HCT116 (cell line): ENCODE data around the gene OR6K3. TPM values are rescaled to one million over a fixed set of nuclear protein-coding genes. Genes with fewer than 3 reads are reported as not detected.

Source experiments
- ATAC-seq: fragments of 200-7000 bp; cut with Tn5 transposase; 2 replicates; pipeline ENCODE4 v1.9.1; 2020; ENCODE audit warnings: mild to moderate bottlenecking, moderate library complexity
- BruUV-seq: library from RNA; stranded (reverse); fragments of 400-500 nt; replicated peaks from 2 replicates; lab custom pipeline; 2021; lab: Mats Ljungman, UMichigan
- CTCF ChIA-PET: fragments of 300-600 bp; sonication (Branson Sonifier 250); formaldehyde crosslinking; loops from one replicate; lab custom pipeline; 2021; ENCODE audit warnings: antibody characterized with exemption; lab: Charles Lee
- POLR2A ChIA-PET: fragments of 300-600, 350-600 bp; sonication (Branson Sonifier 250); formaldehyde crosslinking; loops from one replicate; lab custom pipeline; 2021; ENCODE audit warnings: antibody characterized with exemption; lab: Charles Lee
- RAD21 ChIA-PET, 2 experiments: fragments of 300-600 bp; sonication (Branson Sonifier 250); formaldehyde crosslinking; loops; one replicate each; lab custom pipeline; 2023; ENCODE audit warnings: low total read pairs in 2 of 2; ENCODE audit not compliant: uncharacterized antibody in 2 of 2, unreplicated experiment in 2 of 2, low non-redundant PET in 1 of 2; lab: Charles Lee
- DNase-seq: peaks from one replicate; pipeline ENCODE4 v3.0.0-alpha.2; 2010; ENCODE audit warnings: low read depth, low spot score
- H2AFZ ChIP-seq: fragments of 200-600 bp; shearing (Covaris generic), sonication (generic); 2 replicates; pipeline ENCODE4 v1.6.1; 2017; ENCODE audit warnings: low read depth, mixed run types, mixed read lengths, antibody characterized with exemption, low read length; ENCODE audit not compliant: poor library complexity, severe bottlenecking
- H3K27ac ChIP-seq: 2 replicates; pipeline ENCODE4 v1.5.1; 2012; ENCODE audit warnings: low read depth, low read length
- H3K27me3 ChIP-seq: fragments of 200-600 bp; sonication (generic); 2 replicates; pipeline ENCODE4 v1.6.1; 2016; ENCODE audit warnings: mixed run types, low read length, mixed read lengths; ENCODE audit not compliant: insufficient read depth
- H3K36me3 ChIP-seq, 2 experiments: fragments of 200-500 bp in 1 of 2; fragments of 200-600 bp in 1 of 2; sonication (Bioruptor generic) in 1 of 2; sonication (generic) in 1 of 2; 2 replicates each; pipeline versions ENCODE4 v1.5.1 to v1.6.1; 2014 to 2016; ENCODE audit warnings: low read length in 2 of 2, inconsistent platforms in 1 of 2, mixed read lengths in 1 of 2, mixed run types in 1 of 2; ENCODE audit not compliant: insufficient read depth in 2 of 2, control insufficient read depth in 1 of 2
- H3K4me1 ChIP-seq, 2 experiments: fragments of 200-600 bp in 1 of 2; sonication (generic) in 1 of 2; 2 replicates each; pipeline versions ENCODE4 v1.5.1 to v1.6.1; 2012 to 2017; ENCODE audit warnings: low read length in 2 of 2, inconsistent platforms in 1 of 2, mild to moderate bottlenecking in 1 of 2, mixed read lengths in 1 of 2, mixed run types in 1 of 2, moderate library complexity in 1 of 2; ENCODE audit not compliant: insufficient read depth in 2 of 2, control insufficient read depth in 1 of 2
- H3K4me2 ChIP-seq: fragments of 200-600 bp; sonication (generic); 2 replicates; pipeline ENCODE4 v1.6.1; 2017; ENCODE audit warnings: mixed run types, low read length, mixed read lengths
- H3K4me3 ChIP-seq, 2 experiments: fragments of 200-600 bp in 1 of 2; sonication (generic) in 1 of 2; replicated peaks in 1 of 2; 2 replicates each; pipeline ENCODE4 v1.5.1; 2011 to 2016; ENCODE audit warnings: low read length in 2 of 2, control low read depth in 1 of 2, low read depth in 1 of 2, mild to moderate bottlenecking in 1 of 2, mixed read lengths in 1 of 2, mixed run types in 1 of 2
- H3K79me2 ChIP-seq: fragments of 200-600 bp; sonication (generic); 2 replicates; pipeline ENCODE4 v1.6.1; 2017; ENCODE audit warnings: mild to moderate bottlenecking, mixed run types, low read length, moderate library complexity, mixed read lengths; ENCODE audit not compliant: insufficient read depth
- H3K9ac ChIP-seq: fragments of 200-600 bp; sonication (generic); 2 replicates; pipeline ENCODE4 v1.6.1; 2016; ENCODE audit warnings: low read length, mixed read lengths
- H3K9me2 ChIP-seq: fragments of 200-600 bp; sonication (generic), shearing (Covaris generic); 2 replicates; pipeline ENCODE4 v1.6.1; 2017; ENCODE audit warnings: mixed run types, mild to moderate bottlenecking, moderate library complexity; ENCODE audit not compliant: insufficient read depth
- H3K9me3 ChIP-seq, 2 experiments: fragments of 200-500 bp in 1 of 2; fragments of 200-600 bp in 1 of 2; sonication (Bioruptor generic) in 1 of 2; sonication (generic) in 1 of 2; 2 replicates each; pipeline ENCODE4 v1.6.1; 2014 to 2017; ENCODE audit warnings: low read length in 2 of 2, mixed read lengths in 2 of 2, inconsistent platforms in 1 of 2, low read depth in 1 of 2, mild to moderate bottlenecking in 1 of 2, mixed run types in 1 of 2, moderate library complexity in 1 of 2; ENCODE audit not compliant: control insufficient read depth in 1 of 2, insufficient read depth in 1 of 2
- H4K20me1 ChIP-seq: fragments of 200-600 bp; sonication (generic), shearing (Covaris generic); 2 replicates; pipeline ENCODE4 v1.6.1; 2017; ENCODE audit warnings: mixed run types, mild to moderate bottlenecking, moderate library complexity; ENCODE audit not compliant: insufficient read depth
- CEBPB ChIP-seq: IDR thresholded peaks from 2 replicates; pipeline ENCODE4 v1.6.1; 2012; ENCODE audit warnings: low read depth
- EZH2 ChIP-seq: fragments of 200-600 bp; sonication (generic); IDR thresholded peaks from 2 replicates; pipeline ENCODE4 v1.6.1; 2017; ENCODE audit warnings: antibody characterized with exemption, mixed run types
- FOSL1 ChIP-seq: IDR thresholded peaks from 2 replicates; pipeline ENCODE4 v1.6.1; 2012; ENCODE audit warnings: low read depth
- MAX ChIP-seq: IDR thresholded peaks from 2 replicates; pipeline ENCODE4 v1.6.1; 2012
- POLR2A ChIP-seq: IDR thresholded peaks from 2 replicates; pipeline ENCODE4 v1.7.0; 2011; ENCODE audit warnings: borderline replicate concordance; ENCODE audit not compliant: insufficient read depth, insufficient read length; ENCODE audit errors: extremely low read depth
- POLR2AphosphoS5 ChIP-seq: IDR thresholded peaks from 2 replicates; pipeline ENCODE4 v1.6.1; 2011; ENCODE audit warnings: mild to moderate bottlenecking, low read depth, low read length, moderate library complexity
- RAD21 ChIP-seq: IDR thresholded peaks from 2 replicates; pipeline ENCODE4 v1.6.1; 2012; ENCODE audit warnings: low read depth, mild to moderate bottlenecking
- REST ChIP-seq: IDR thresholded peaks from 2 replicates; pipeline ENCODE4 v1.6.1; 2012; ENCODE audit warnings: low read depth
- SIN3A ChIP-seq: IDR thresholded peaks from 2 replicates; pipeline ENCODE4 v1.6.1; 2012; ENCODE audit warnings: low read depth
- SP1 ChIP-seq: IDR thresholded peaks from 2 replicates; pipeline ENCODE4 v1.6.1; 2012; ENCODE audit warnings: low read depth
- YY1 ChIP-seq: IDR thresholded peaks from 2 replicates; pipeline ENCODE4 v1.6.1; 2011; ENCODE audit warnings: low read length, low read depth, moderate library complexity, mild to moderate bottlenecking; ENCODE audit not compliant: insufficient replicate concordance; ENCODE audit errors: extremely low read depth
- ZBTB33 ChIP-seq: IDR thresholded peaks from 2 replicates; pipeline ENCODE4 v1.6.1; 2011; ENCODE audit warnings: mild to moderate bottlenecking, low read length, moderate library complexity; ENCODE audit not compliant: insufficient replicate concordance; ENCODE audit errors: extremely low read depth
- ZNF274 ChIP-seq: fragments of 200-500 bp; sonication (Bioruptor generic); IDR thresholded peaks from 2 replicates; pipeline ENCODE4 v1.6.1; 2014; ENCODE audit warnings: mild to moderate bottlenecking, low read depth, low read length, inconsistent platforms
- intact Hi-C: fragments of 100-400 bp; cut with micrococcal nuclease; formaldehyde crosslinking; loops from 2 replicates; pipeline ENCODE4 v1.10.0; 2022
- total RNA-seq: library from RNA; stranded (reverse); gene quantifications from one replicate; pipeline ENCODE4 v1.2.1, GENCODE V29; 2021; ENCODE audit not compliant: unreplicated experiment

Gene OR6K3
- total RNA-seq, 1 experiment from 2014 or later, result not detected

GRCh38 chr1:158700552-158700951, 20.0 kb downstream of the OR6K3 start, which contains the start of gene OR6K2:
TSS of gene OR6K2 (minus strand) at chr1:158700652. CDS start at chr1:158700652, 0 bp downstream.
- Histone ChIP-seq H3K9ac (no peak within 1 kb of the TSS), H2AFZ (no peak within 1 kb of the TSS), H3K4me2 (no peak within 1 kb of the TSS), H3K4me1 (no peaks in the 10 kb centered on the region), H3K36me3 (no peaks in the 10 kb centered on the region), H3K27me3 (no peaks in the 10 kb centered on the region), H3K9me2 (no peaks in the 10 kb centered on the region), H3K27ac (no peak within 1 kb of the TSS), H4K20me1 (no peaks in the 10 kb centered on the region), H3K9me3 (no peaks in the 10 kb centered on the region), H3K4me3 (no peak within 1 kb of the TSS), H3K79me2 (no peaks in the 10 kb centered on the region)
- ATAC-seq (no peak), DNase-seq (no peak)
- ChIA-PET RAD21 (no interaction called here), CTCF (no interaction called here), POLR2A (no interaction called here)
- intact Hi-C loops, result no loop called here
- BruUV-seq, result no TSS peak
- TF ChIP-seq EZH2 (no peak), SP1 (no peak), SIN3A (no peak), ZBTB33 (no peak), YY1 (no peak), ZNF274 (no peak), REST (no peak), MAX (no peak), RAD21 (no peak), POLR2AphosphoS5 (no peak), CEBPB (no peak), FOSL1 (no peak), POLR2A (no peak)
